ENCODE results near the gene KCNIP4. TPM values are rescaled to one million over a fixed set of nuclear protein-coding genes. Genes with fewer than 3 reads are reported as not detected.

Gene KCNIP4
- total RNA-seq, 1 donor from 2014 or later = not detected

- H3K27ac ChIP-seq (replicated peaks) = no peak overlapping the region
- no peaks in the 10 kb centered on the region for H3K27me3 ChIP-seq (ENCODE audit: low read depth)
- intact Hi-C loops (cut with micrococcal nuclease) = no loop called here
- no peak overlapping the region for H3K4me3 ChIP-seq
- peaks cover 4% of the 10 kb centered on the region for H3K9me3 ChIP-seq (replicated peaks)
- H3K36me3 ChIP-seq = no peaks in the 10 kb centered on the region
- H3K4me1 ChIP-seq = no peaks in the 10 kb centered on the region
- no peak for DNase-seq
- TF ChIP-seq CTCF (IDR thresholded peaks at IDR 0.05; ENCODE audit: borderline replicate concordance) = no peak
Observed at GRCh38 chr4:21873145-21873544, 75.4 kb downstream of the KCNIP4 start.

- Histone ChIP-seq H3K4me3 (no peak overlapping the region), H3K4me1 (no peaks in the 10 kb centered on the region), H3K27me3 (ENCODE audit: low read depth) (no peaks in the 10 kb centered on the region), H3K9me3 (replicated peaks) (peaks cover 4% of the 10 kb centered on the region), H3K36me3 (no peaks in the 10 kb centered on the region), H3K27ac (replicated peaks) (no peak overlapping the region)
- no peak for DNase-seq
- intact Hi-C loops (cut with micrococcal nuclease) = no loop called here
- TF ChIP-seq CTCF (IDR thresholded peaks at IDR 0.05; ENCODE audit: borderline replicate concordance) = no peak
Observed at GRCh38 chr4:21872101-21872500, 76.5 kb downstream of the KCNIP4 start.

- Histone ChIP-seq H3K27ac (replicated peaks) (no peak overlapping the region), H3K36me3 (no peaks in the 10 kb centered on the region), H3K9me3 (replicated peaks) (peaks cover 4% of the 10 kb centered on the region), H3K4me1 (no peaks in the 10 kb centered on the region), H3K27me3 (ENCODE audit: low read depth) (no peaks in the 10 kb centered on the region), H3K4me3 (no peak overlapping the region)
- TF ChIP-seq CTCF (IDR thresholded peaks at IDR 0.05; ENCODE audit: borderline replicate concordance) = no peak
- DNase-seq = no peak
- intact Hi-C loops (cut with micrococcal nuclease) = no loop called here
Observed at GRCh38 chr4:21869978-21870745, 78.4 kb downstream of the KCNIP4 start.

- DNase-seq = no peak
- TF ChIP-seq CTCF (IDR thresholded peaks at IDR 0.05; ENCODE audit: borderline replicate concordance) = no peak
- Histone ChIP-seq H3K36me3 (no peaks in the 10 kb centered on the region), H3K4me1 (no peaks in the 10 kb centered on the region), H3K9me3 (replicated peaks) (no peaks in the 10 kb centered on the region), H3K27me3 (ENCODE audit: low read depth) (no peaks in the 10 kb centered on the region), H3K27ac (replicated peaks) (no peak overlapping the region), H3K4me3 (no peak overlapping the region)
- intact Hi-C loops (cut with micrococcal nuclease) = no loop called here
Observed at GRCh38 chr4:21864686-21865085, 83.9 kb downstream of the KCNIP4 start.

- Histone ChIP-seq H3K9me3 (replicated peaks) (no peaks in the 10 kb centered on the region), H3K4me3 (no peak overlapping the region)
- no peak for DNase-seq
Observed at GRCh38 chr4:21862917-21863316, 85.7 kb downstream of the KCNIP4 start.

More at GRCh38 chr4:21862917-21863316, 85.7 kb downstream of the KCNIP4 start:
- Histone ChIP-seq H3K27me3 (ENCODE audit: low read depth) (no peaks in the 10 kb centered on the region), H3K4me1 (no peaks in the 10 kb centered on the region), H3K36me3 (no peaks in the 10 kb centered on the region), H3K27ac (replicated peaks) (no peak overlapping the region)
- intact Hi-C loops (cut with micrococcal nuclease) = no loop called here
- no peak for TF ChIP-seq CTCF (IDR thresholded peaks at IDR 0.05; ENCODE audit: borderline replicate concordance)

Measured in left ventricle myocardium inferior (tissue), 1 donor.